HTR-8/SVneo (cell line): ENCODE results near the gene DUSP12.

Source experiments
- DNase-seq: peaks from one replicate; pipeline ENCODE4 v3.0.0; 2011; ENCODE audit warnings: low spot score, mixed read lengths; ENCODE audit not compliant: insufficient read length
- FAIRE-seq: peaks from 2 replicates; lab custom pipeline; 2011; peaks lifted over from hg19 to GRCh38; lab: Jason Lieb, UNC

DUSP12 gene

GRCh38 chr1:161805399-161806197 lies 56.0 kb downstream of the DUSP12 start:
- no peak for DNase-seq
- FAIRE-seq, result no peak
